K562 (cell line): ENCODE data around the gene MIB2. TPM values are rescaled to one million over a fixed set of nuclear protein-coding genes. Genes with fewer than 3 reads are reported as not detected.
A peak's percentile ranks its signal among the peaks of the same experiment; 100 is the strongest.

Experiments
- BHLHE40 ChIP-seq: IDR thresholded peaks from 2 replicates; pipeline ENCODE4 v1.6.1; 2011; ENCODE audit warnings: low read length, improper control_type of control experiment
- CCAR2 ChIP-seq: fragments of 200-400 bp; formaldehyde crosslinking; IDR thresholded peaks from 2 replicates; pipeline ENCODE4 v1.6.1; 2017; ENCODE audit warnings: mild to moderate bottlenecking, low read depth, low read length
- CHD7 ChIP-seq: fragments of 200-600 bp; sonication (generic); IDR thresholded peaks from one replicate; pipeline ENCODE4 v1.6.1; 2012; ENCODE audit warnings: mild to moderate bottlenecking, low read depth, low read length, inconsistent platforms
- CLOCK ChIP-seq: fragments of 250-450 bp; sonication (Bioruptor Pico); IDR thresholded peaks from 2 replicates; pipeline ENCODE4 v1.4.0; 2020; ENCODE audit warnings: mild to moderate bottlenecking, moderate library complexity, borderline replicate concordance
- COPS2 ChIP-seq: fragments of 450-650 bp; conservative IDR thresholded peaks from 2 replicates; pipeline ENCODE4 v1.6.1; 2016; ENCODE audit warnings: mild to moderate bottlenecking, moderate library complexity
- DMBX1 ChIP-seq: fragments of 250-450 bp; sonication (Bioruptor Pico); IDR thresholded peaks from 2 replicates; pipeline ENCODE4 v1.8.0; 2022; ENCODE audit warnings: inconsistent platforms, mild to moderate bottlenecking, moderate library complexity, borderline replicate concordance
- IFI16 ChIP-seq: fragments of 250-450 bp; sonication (Bioruptor Pico); IDR thresholded peaks from 2 replicates; pipeline ENCODE4 v2.1.2; 2022; ENCODE audit warnings: mild to moderate bottlenecking, inconsistent platforms
- NONO ChIP-seq, 2 experiments: fragments of 200-400 bp in 1 of 2; fragments of 450-650 bp in 1 of 2; formaldehyde crosslinking in 1 of 2; IDR thresholded peaks; 2 replicates each; pipeline ENCODE4 v1.6.1; 2017; ENCODE audit warnings: low read depth in 2 of 2, mild to moderate bottlenecking in 2 of 2, moderate library complexity in 2 of 2, low read length in 1 of 2
- POLR2AphosphoS5 ChIP-seq: IDR thresholded peaks from 2 replicates; pipeline ENCODE4 v1.6.1; 2011; ENCODE audit warnings: mild to moderate bottlenecking, low read depth, low read length, moderate library complexity; ENCODE audit not compliant: control insufficient read depth, insufficient read depth
- ZFP30 ChIP-seq: fragments of 250-450 bp; sonication (Bioruptor Pico); IDR thresholded peaks from 2 replicates; pipeline ENCODE4 v1.8.0; 2022; ENCODE audit warnings: moderate library complexity, mild to moderate bottlenecking, inconsistent platforms, borderline replicate concordance
- ZNF24 ChIP-seq: fragments of 450-650 bp; IDR thresholded peaks from 2 replicates; pipeline ENCODE4 v1.6.1; 2016
- ZNF76 ChIP-seq: fragments of 250-450 bp; sonication (Bioruptor Pico); IDR thresholded peaks from 2 replicates; pipeline ENCODE4 v1.4.0; 2020; ENCODE audit warnings: mild to moderate bottlenecking, moderate library complexity, borderline replicate concordance
- polyA plus RNA-seq, 8 experiments: library from polyadenylated mRNA; depleted of rRNA in 4 of 8; stranded (reverse) in 5 of 8; unstranded in 3 of 8; fragments of >200 nt; fragmentation: Nextera tagmentation in 2 of 8; fragmentation: Illumina TruSeq in 1 of 8; extraction: Ambion mirVana in 2 of 8; extraction: Trizol in 1 of 8; gene quantifications; 2 replicates each; pipeline versions ENCODE4 v1.2.1 to v1.2.3, GENCODE V29; 2011 to 2014; ENCODE audit warnings: inconsistent platforms in 1 of 8, missing spikeins in 1 of 8
- total RNA-seq, 7 experiments: library from RNA; depleted of rRNA in 6 of 7; stranded (reverse); fragments of >200 nt in 6 of 7; fragmentation: Illumina TruSeq in 2 of 7; extraction: Trizol in 2 of 7; gene quantifications; 2 replicates each; pipeline versions ENCODE4 v1.2.1 to v1.2.3, GENCODE V29; 2011 to 2021; ENCODE audit warnings: low replicate concordance in 1 of 7

MIB2 gene
- total and polyA plus RNA-seq, 9 of the 15 experiments (the other 6 are each of a cell fraction or from before 2014, with no cell fraction given), result 0.04 to 17.0 (median 4.9) TPM; not detected in 1

GRCh38 chr1:1574721-1575537 lies 40.4 kb upstream of the MIB2 start, which contains the start of gene SSU72 (continued):
- TF ChIP-seq CHD7, result no peak
- no peak for TF ChIP-seq CLOCK (CRISPR knock-in tag)
- no peak for TF ChIP-seq COPS2
- no peak for TF ChIP-seq ZNF24
- TF ChIP-seq BHLHE40, result peak; percentile 64
- TF ChIP-seq NONO (IDR thresholded peaks at IDR 0.05; ENCODE audit: low read depth in 2 of 2, low read length in 1 of 2), result peak in 1 of 2 experiments; percentile 95
- TF ChIP-seq ZNF76 (CRISPR knock-in tag), result no peak
- no peak for TF ChIP-seq IFI16 (CRISPR knock-in tag)
- no peak for TF ChIP-seq ZFP30 (CRISPR knock-in tag)
- TF ChIP-seq CCAR2, result no peak
- TF ChIP-seq DMBX1 (CRISPR knock-in tag), result 0 out of 2 replicates have a peak, but pooled peaks have one; percentile 3
- TF ChIP-seq POLR2AphosphoS5, result peak; percentile 91
